ENCODE measurements around the gene PRKCA. TPM values are rescaled to one million over a fixed set of nuclear protein-coding genes. Genes with fewer than 3 reads are reported as not detected.

The PRKCA gene
- total RNA-seq, 4 donors from 2014 or later = 9.0 to 76.1 (median 15.1) TPM

DNA sequence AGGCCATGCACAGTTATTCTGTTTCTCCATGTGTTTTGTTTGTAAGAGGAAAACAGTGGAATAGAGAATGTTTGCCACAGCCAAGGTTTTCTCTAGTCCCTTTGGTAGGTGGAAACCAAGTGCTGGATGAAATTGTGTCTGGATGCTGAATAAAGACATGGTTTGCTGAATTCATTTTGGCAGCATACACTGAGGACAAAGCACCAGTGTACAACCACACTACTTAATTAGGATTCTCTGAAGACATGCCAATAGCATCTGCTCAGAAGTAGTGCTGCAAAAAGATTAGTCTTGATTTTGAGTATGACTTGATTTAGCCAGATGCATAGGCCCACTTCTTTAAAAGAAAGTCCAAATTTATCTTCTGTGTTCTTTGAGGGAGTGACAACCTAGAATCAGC is 302.0 kb downstream of the PRKCA start:
- intact Hi-C loops (cut with DNase I; ENCODE audit: low total_unique reads) = no loop called here
- Histone ChIP-seq H3K36me3 (no peaks in the 10 kb centered on the region), H3K27ac (no peak overlapping the region), H3K27me3 (peaks cover 0 to 7% of the 10 kb centered on the region in 2 donors), H3K4me3 (no peak overlapping the region), H3K9me3 (no peaks in the 10 kb centered on the region), H3K4me1 (no peaks in the 10 kb centered on the region)
- TF ChIP-seq, protein P1, sequence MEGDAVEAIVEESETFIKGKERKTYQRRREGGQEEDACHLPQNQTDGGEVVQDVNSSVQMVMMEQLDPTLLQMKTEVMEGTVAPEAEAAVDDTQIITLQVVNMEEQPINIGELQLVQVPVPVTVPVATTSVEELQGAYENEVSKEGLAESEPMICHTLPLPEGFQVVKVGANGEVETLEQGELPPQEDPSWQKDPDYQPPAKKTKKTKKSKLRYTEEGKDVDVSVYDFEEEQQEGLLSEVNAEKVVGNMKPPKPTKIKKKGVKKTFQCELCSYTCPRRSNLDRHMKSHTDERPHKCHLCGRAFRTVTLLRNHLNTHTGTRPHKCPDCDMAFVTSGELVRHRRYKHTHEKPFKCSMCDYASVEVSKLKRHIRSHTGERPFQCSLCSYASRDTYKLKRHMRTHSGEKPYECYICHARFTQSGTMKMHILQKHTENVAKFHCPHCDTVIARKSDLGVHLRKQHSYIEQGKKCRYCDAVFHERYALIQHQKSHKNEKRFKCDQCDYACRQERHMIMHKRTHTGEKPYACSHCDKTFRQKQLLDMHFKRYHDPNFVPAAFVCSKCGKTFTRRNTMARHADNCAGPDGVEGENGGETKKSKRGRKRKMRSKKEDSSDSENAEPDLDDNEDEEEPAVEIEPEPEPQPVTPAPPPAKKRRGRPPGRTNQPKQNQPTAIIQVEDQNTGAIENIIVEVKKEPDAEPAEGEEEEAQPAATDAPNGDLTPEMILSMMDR (IDR thresholded peaks at IDR 0.05) = no peak
- no peak for TF ChIP-seq POLR2A (IDR thresholded peaks at IDR 0.05)
- DNase-seq = no peak

DNA sequence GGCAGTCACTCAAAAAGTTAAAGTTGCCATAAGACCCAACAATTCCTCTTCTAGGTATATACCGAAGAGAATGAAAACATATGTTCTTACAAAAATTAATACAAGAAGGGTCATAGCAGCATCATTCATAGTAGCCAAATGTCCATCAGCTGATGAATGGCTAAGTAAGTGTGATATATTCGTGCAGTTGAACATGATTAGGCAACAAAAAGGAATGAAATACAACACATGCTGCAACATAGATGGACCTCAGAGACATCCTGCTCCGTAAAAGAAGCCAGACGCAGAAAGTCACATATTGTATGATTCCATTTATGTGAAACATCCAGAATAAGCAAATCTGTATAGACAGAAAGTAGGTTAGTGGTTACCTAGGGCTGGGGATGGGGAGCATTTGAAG is 303.1 kb downstream of the PRKCA start:
- TF ChIP-seq POLR2A (IDR thresholded peaks at IDR 0.05) = no peak
- TF ChIP-seq, protein P1 (IDR thresholded peaks at IDR 0.05) = no peak
- no peaks in the 10 kb centered on the region for H3K36me3 ChIP-seq
- H3K27me3 ChIP-seq = peaks cover 0 to 7% of the 10 kb centered on the region in 2 donors
- no peaks in the 10 kb centered on the region for H3K4me1 ChIP-seq
- H3K9me3 ChIP-seq = no peaks in the 10 kb centered on the region
- H3K4me3 ChIP-seq = no peak overlapping the region
- intact Hi-C loops (cut with DNase I; ENCODE audit: low total_unique reads) = no loop called here
- no peak for DNase-seq
- H3K27ac ChIP-seq = no peak overlapping the region

- DNase-seq = no peak
- no peaks in the 10 kb centered on the region for H3K4me1 ChIP-seq
- peaks cover 0 to 7% of the 10 kb centered on the region in 2 donors for H3K27me3 ChIP-seq
- H3K36me3 ChIP-seq = no peaks in the 10 kb centered on the region
- intact Hi-C loops (cut with DNase I; ENCODE audit: low total_unique reads) = no loop called here
- H3K4me3 ChIP-seq = no peak overlapping the region
- no peaks in the 10 kb centered on the region for H3K9me3 ChIP-seq
- TF ChIP-seq, protein P1 (IDR thresholded peaks at IDR 0.05) = no peak
- TF ChIP-seq POLR2A (IDR thresholded peaks at IDR 0.05) = no peak
- H3K27ac ChIP-seq = no peak overlapping the region
Measured at GRCh38 chr17:66610361-66611133, 308.1 kb downstream of the PRKCA start.

GRCh38 chr17:66611397-66611796 is 309.0 kb downstream of the PRKCA start:
- intact Hi-C loops (cut with DNase I; ENCODE audit: low total_unique reads) = no loop called here
- Histone ChIP-seq H3K36me3 (no peaks in the 10 kb centered on the region), H3K27ac (no peak overlapping the region), H3K4me3 (no peak overlapping the region), H3K4me1 (no peaks in the 10 kb centered on the region), H3K9me3 (no peaks in the 10 kb centered on the region), H3K27me3 (peaks cover 0 to 6% of the 10 kb centered on the region in 2 donors)
- no peak for DNase-seq
- no peak for TF ChIP-seq POLR2A (IDR thresholded peaks at IDR 0.05)
- TF ChIP-seq, protein P1 (IDR thresholded peaks at IDR 0.05) = no peak

DNA sequence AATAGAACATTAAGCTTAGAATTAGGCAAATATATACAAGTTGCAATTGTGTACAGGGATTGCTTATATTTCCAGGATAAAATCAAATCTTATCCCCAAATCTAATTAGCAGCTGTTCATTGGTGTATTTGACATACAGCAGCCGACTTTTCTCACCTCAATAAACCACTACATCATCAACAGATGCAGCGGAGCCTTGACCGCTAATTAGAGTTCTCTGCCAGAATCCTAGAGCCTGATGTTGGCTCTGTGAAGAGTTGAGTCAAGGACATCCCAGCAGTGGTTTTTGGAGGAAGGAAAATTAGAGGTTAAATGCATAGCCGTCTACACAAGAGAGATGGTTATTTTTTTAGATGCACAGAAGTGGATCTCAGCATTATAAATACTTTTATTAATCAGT is 310.6 kb downstream of the PRKCA start:
- intact Hi-C loops (cut with DNase I; ENCODE audit: low total_unique reads) = no loop called here

More for the DNA sequence above, 310.6 kb downstream of the PRKCA start:
- no peaks in the 10 kb centered on the region for H3K27me3 ChIP-seq
- H3K4me3 ChIP-seq = no peak overlapping the region
- H3K27ac ChIP-seq = no peak overlapping the region
- no peak for DNase-seq
- H3K4me1 ChIP-seq = no peaks in the 10 kb centered on the region
- no peaks in the 10 kb centered on the region for H3K36me3 ChIP-seq
- no peaks in the 10 kb centered on the region for H3K9me3 ChIP-seq
- no peak for TF ChIP-seq POLR2A (IDR thresholded peaks at IDR 0.05)
- TF ChIP-seq, protein P1 (IDR thresholded peaks at IDR 0.05) = no peak

Measured in uterus (tissue), 4 donors.